ENCODE results near the gene STYX.
"Not testable (repeated sequence)": the region's sequence is repeated elsewhere in the genome, so short reads cannot be mapped to it uniquely, and the experiment has no call there.

The STYX gene

GRCh38 chr14:52733824-52734223 lies 3.9 kb downstream of the STYX start:
- Histone ChIP-seq H3K27me3 (ENCODE audit: control insufficient read depth, insufficient read depth, low read length) (no peaks in the 10 kb centered on the region), H3K4me3 (ENCODE audit: low read length) (no peak overlapping the region), H3K4me1 (ENCODE audit: control insufficient read depth, insufficient read depth, low read length) (no peaks in the 10 kb centered on the region), H3K27ac (ENCODE audit: low read depth, low read length) (no peak overlapping the region), H3K9ac (ENCODE audit: low read length) (no peak overlapping the region), H3K36me3 (ENCODE audit: control insufficient read depth, insufficient read depth, low read length) (no peaks in the 10 kb centered on the region)

- Histone ChIP-seq H3K27me3 (ENCODE audit: control insufficient read depth, insufficient read depth, low read length) (no peaks in the 10 kb centered on the region), H3K4me1 (ENCODE audit: control insufficient read depth, insufficient read depth, low read length) (no peaks in the 10 kb centered on the region), H3K36me3 (ENCODE audit: control insufficient read depth, insufficient read depth, low read length) (no peaks in the 10 kb centered on the region), H3K4me3 (ENCODE audit: low read length) (no peak overlapping the region), H3K9ac (ENCODE audit: low read length) (no peak overlapping the region), H3K27ac (ENCODE audit: low read depth, low read length) (no peak overlapping the region)
Observed at GRCh38 chr14:52735921-52736489, 6.0 kb downstream of the STYX start.

- H3K4me1 ChIP-seq (ENCODE audit: control insufficient read depth, insufficient read depth, low read length): no peaks in the 10 kb centered on the region
- H3K36me3 ChIP-seq (ENCODE audit: control insufficient read depth, insufficient read depth, low read length): no peaks in the 10 kb centered on the region
- no peak overlapping the region for H3K4me3 ChIP-seq (ENCODE audit: low read length)
- no peaks in the 10 kb centered on the region for H3K27me3 ChIP-seq (ENCODE audit: control insufficient read depth, insufficient read depth, low read length)
- no peak overlapping the region for H3K27ac ChIP-seq (ENCODE audit: low read depth, low read length)
- H3K9ac ChIP-seq (ENCODE audit: low read length): no peak overlapping the region
Observed at GRCh38 chr14:52738409-52738808, 8.4 kb downstream of the STYX start.

- no peak overlapping the region for H3K27ac ChIP-seq (ENCODE audit: low read depth, low read length)
- no peak overlapping the region for H3K4me3 ChIP-seq (ENCODE audit: low read length)
- H3K4me1 ChIP-seq (ENCODE audit: control insufficient read depth, insufficient read depth, low read length): no peaks in the 10 kb centered on the region
- H3K27me3 ChIP-seq (ENCODE audit: control insufficient read depth, insufficient read depth, low read length): no peaks in the 10 kb centered on the region
- no peaks in the 10 kb centered on the region for H3K36me3 ChIP-seq (ENCODE audit: control insufficient read depth, insufficient read depth, low read length)
- H3K9ac ChIP-seq (ENCODE audit: low read length): no peak overlapping the region
Observed at GRCh38 chr14:52740751-52741150, 10.8 kb downstream of the STYX start.

- Histone ChIP-seq H3K4me1 (ENCODE audit: control insufficient read depth, insufficient read depth, low read length) (no peaks in the 10 kb centered on the region), H3K27me3 (ENCODE audit: control insufficient read depth, insufficient read depth, low read length) (no peaks in the 10 kb centered on the region), H3K4me3 (ENCODE audit: low read length) (no peak overlapping the region), H3K36me3 (ENCODE audit: control insufficient read depth, insufficient read depth, low read length) (no peaks in the 10 kb centered on the region), H3K27ac (ENCODE audit: low read depth, low read length) (no peak overlapping the region), H3K9ac (ENCODE audit: low read length) (no peak overlapping the region)
Observed at GRCh38 chr14:52741865-52742264, 11.9 kb downstream of the STYX start.

GRCh38 chr14:52748647-52749292 lies 18.8 kb downstream of the STYX start:
- peaks cover 3% of the 10 kb centered on the region for H3K36me3 ChIP-seq (ENCODE audit: control insufficient read depth, insufficient read depth, low read length)
- no peaks in the 10 kb centered on the region for H3K27me3 ChIP-seq (ENCODE audit: control insufficient read depth, insufficient read depth, low read length)
- H3K27ac ChIP-seq (ENCODE audit: low read depth, low read length): no peak overlapping the region
- H3K4me1 ChIP-seq (ENCODE audit: control insufficient read depth, insufficient read depth, low read length): no peaks in the 10 kb centered on the region
- H3K4me3 ChIP-seq (ENCODE audit: low read length): no peak overlapping the region
- no peak overlapping the region for H3K9ac ChIP-seq (ENCODE audit: low read length)

- Histone ChIP-seq H3K4me3 (ENCODE audit: low read length) (no peak overlapping the region), H3K9ac (ENCODE audit: low read length) (no peak overlapping the region), H3K27ac (ENCODE audit: low read depth, low read length) (no peak overlapping the region), H3K36me3 (ENCODE audit: control insufficient read depth, insufficient read depth, low read length) (no peaks in the 10 kb centered on the region), H3K27me3 (ENCODE audit: control insufficient read depth, insufficient read depth, low read length) (no peaks in the 10 kb centered on the region), H3K4me1 (ENCODE audit: control insufficient read depth, insufficient read depth, low read length) (no peaks in the 10 kb centered on the region)
Observed at GRCh38 chr14:52755607-52756316, 25.8 kb downstream of the STYX start.

GRCh38 chr14:52759145-52759544 lies 29.2 kb downstream of the STYX start:
- no peak overlapping the region for H3K9ac ChIP-seq (ENCODE audit: low read length)
- H3K4me1 ChIP-seq (ENCODE audit: control insufficient read depth, insufficient read depth, low read length): no peaks in the 10 kb centered on the region
- H3K27me3 ChIP-seq (ENCODE audit: control insufficient read depth, insufficient read depth, low read length): no peaks in the 10 kb centered on the region
- no peaks in the 10 kb centered on the region for H3K36me3 ChIP-seq (ENCODE audit: control insufficient read depth, insufficient read depth, low read length)
- no peak overlapping the region for H3K27ac ChIP-seq (ENCODE audit: low read depth, low read length)
- no peak overlapping the region for H3K4me3 ChIP-seq (ENCODE audit: low read length)

- not testable (repeated sequence) for H3K36me3 ChIP-seq (ENCODE audit: control insufficient read depth, insufficient read depth, low read length)
Observed at GRCh38 chr14:52762923-52763322, 33.0 kb downstream of the STYX start.

GRCh38 chr14:52767058-52767833 lies 37.3 kb downstream of the STYX start:
- H3K36me3 ChIP-seq (ENCODE audit: control insufficient read depth, insufficient read depth, low read length): peaks cover 2% of the 10 kb centered on the region

More at GRCh38 chr14:52762923-52763322, 33.0 kb downstream of the STYX start:
- not testable (repeated sequence) for H3K4me1 ChIP-seq (ENCODE audit: control insufficient read depth, insufficient read depth, low read length); H3K4me3 ChIP-seq (ENCODE audit: low read length); H3K27ac ChIP-seq (ENCODE audit: low read depth, low read length); H3K27me3 ChIP-seq (ENCODE audit: control insufficient read depth, insufficient read depth, low read length); H3K9ac ChIP-seq (ENCODE audit: low read length)

GRCh38 chr14:52769887-52770286 lies 39.9 kb downstream of the STYX start:
- H3K9ac ChIP-seq (ENCODE audit: low read length): no peak overlapping the region
- H3K27ac ChIP-seq (ENCODE audit: low read depth, low read length): no peak overlapping the region
- peaks cover 4% of the 10 kb centered on the region for H3K36me3 ChIP-seq (ENCODE audit: control insufficient read depth, insufficient read depth, low read length)
- no peak overlapping the region for H3K4me3 ChIP-seq (ENCODE audit: low read length)
- H3K4me1 ChIP-seq (ENCODE audit: control insufficient read depth, insufficient read depth, low read length): no peaks in the 10 kb centered on the region
- no peaks in the 10 kb centered on the region for H3K27me3 ChIP-seq (ENCODE audit: control insufficient read depth, insufficient read depth, low read length)

More at GRCh38 chr14:52767058-52767833, 37.3 kb downstream of the STYX start:
- no peak overlapping the region for H3K9ac ChIP-seq (ENCODE audit: low read length)
- H3K27ac ChIP-seq (ENCODE audit: low read depth, low read length): no peak overlapping the region
- no peak overlapping the region for H3K4me3 ChIP-seq (ENCODE audit: low read length)
- H3K4me1 ChIP-seq (ENCODE audit: control insufficient read depth, insufficient read depth, low read length): no peaks in the 10 kb centered on the region
- H3K27me3 ChIP-seq (ENCODE audit: control insufficient read depth, insufficient read depth, low read length): no peaks in the 10 kb centered on the region

GRCh38 chr14:52776816-52777215 lies 46.9 kb downstream of the STYX start:
- no peaks in the 10 kb centered on the region for H3K27me3 ChIP-seq (ENCODE audit: control insufficient read depth, insufficient read depth, low read length)
- H3K36me3 ChIP-seq (ENCODE audit: control insufficient read depth, insufficient read depth, low read length): peaks cover 8% of the 10 kb centered on the region
- no peak overlapping the region for H3K4me3 ChIP-seq (ENCODE audit: low read length)
- H3K27ac ChIP-seq (ENCODE audit: low read depth, low read length): no peak overlapping the region
- H3K4me1 ChIP-seq (ENCODE audit: control insufficient read depth, insufficient read depth, low read length): no peaks in the 10 kb centered on the region
- no peak overlapping the region for H3K9ac ChIP-seq (ENCODE audit: low read length)

All from rectal smooth muscle tissue (tissue), 1 donor.